GM12878 (cell line): ENCODE results near the gene MYOM1. TPM values are rescaled to one million over a fixed set of nuclear protein-coding genes. Genes with fewer than 3 reads are reported as not detected.

Experiments
- ATAC-seq: fragments of 200-7000 bp; cut with Tn5 transposase; 3 replicates; pipeline ENCODE4 v1.9.1; 2020; ENCODE audit warnings: mild to moderate bottlenecking, moderate library complexity
- BruUV-seq: library from RNA; stranded (reverse); fragments of 400-500 nt; replicated peaks from 2 replicates; lab custom pipeline; 2021; lab: Mats Ljungman, UMichigan
- CTCF ChIA-PET: fragments of 300-600 bp; sonication (Branson Sonifier 250); formaldehyde crosslinking; extraction: SDS; loops from one replicate; lab custom pipeline; 2021; ENCODE audit warnings: inconsistent platforms; lab: Yijun Ruan, JAX
- POLR2A ChIA-PET: fragments of 350-600 bp; formaldehyde crosslinking; extraction: SDS; loops from one replicate; lab custom pipeline; 2021; ENCODE audit warnings: inconsistent platforms; lab: Charles Lee
- RAD21 ChIA-PET: fragments of 300-600 bp; sonication (Branson Sonifier 250); formaldehyde crosslinking; loops from one replicate; lab custom pipeline; 2023; ENCODE audit warnings: antibody characterized with exemption; ENCODE audit not compliant: unreplicated experiment; lab: Charles Lee
- SMC1A ChIA-PET: fragments of 300-600 bp; sonication (Branson Sonifier 250); formaldehyde crosslinking; loops from one replicate; lab custom pipeline; 2023; ENCODE audit not compliant: unreplicated experiment, uncharacterized antibody; lab: Charles Lee
- DNase-seq: peaks from one replicate; pipeline ENCODE4 v3.0.0-alpha.2; 2011; ENCODE audit warnings: low read depth, low spot score
- FAIRE-seq: peaks from 3 replicates; lab custom pipeline; 2011; peaks lifted over from hg19 to GRCh38; lab: Jason Lieb, UNC
- H2AFZ ChIP-seq: 2 replicates; pipeline ENCODE4 v1.6.0; 2011; ENCODE audit warnings: low read depth, low read length, control low read depth; ENCODE audit not compliant: control insufficient read depth
- H3K27ac ChIP-seq: 2 replicates; pipeline ENCODE4 v1.5.1; 2011; ENCODE audit warnings: control low read depth; ENCODE audit not compliant: control insufficient read depth, insufficient read depth
- H3K27me3 ChIP-seq, 2 experiments: replicated peaks in 1 of 2; 2 replicates each; pipeline versions ENCODE4 v1.6.0 to v1.6.1; 2011; ENCODE audit warnings: low read length in 1 of 2; ENCODE audit not compliant: control insufficient read depth in 2 of 2, insufficient read depth in 2 of 2
- H3K36me3 ChIP-seq, 2 experiments: 2 replicates each; pipeline ENCODE4 v1.5.1; 2011; ENCODE audit warnings: low read length in 1 of 2; ENCODE audit not compliant: control insufficient read depth in 2 of 2, insufficient read depth in 2 of 2
- H3K4me1 ChIP-seq: 2 replicates; pipeline ENCODE4 v1.6.1; 2011; ENCODE audit warnings: mild to moderate bottlenecking, low read length, moderate library complexity, mixed read lengths; ENCODE audit not compliant: control insufficient read depth, insufficient read depth
- H3K4me2 ChIP-seq: 2 replicates; pipeline ENCODE4 v1.6.0; 2011; ENCODE audit warnings: control low read depth; ENCODE audit not compliant: control insufficient read depth, insufficient read depth
- H3K4me3 ChIP-seq: fragments of 200-600 bp; sonication (generic); 2 replicates; pipeline ENCODE4 v1.5.1; 2016
- H3K79me2 ChIP-seq: 2 replicates; pipeline ENCODE4 v1.6.0; 2011; ENCODE audit warnings: low read length; ENCODE audit not compliant: control insufficient read depth, insufficient read depth
- H3K9ac ChIP-seq: 2 replicates; pipeline ENCODE4 v1.8.0; 2011; ENCODE audit warnings: low read length, control low read depth, mixed read lengths; ENCODE audit not compliant: control insufficient read depth, insufficient read depth
- H3K9me3 ChIP-seq: replicated peaks from 3 replicates; pipeline ENCODE4 v1.5.1; 2011; ENCODE audit warnings: mild to moderate bottlenecking, low read length; ENCODE audit not compliant: control insufficient read depth, insufficient read depth
- H4K20me1 ChIP-seq: 2 replicates; pipeline ENCODE4 v1.6.0; 2011; ENCODE audit not compliant: control insufficient read depth, insufficient read depth
- BHLHE40 ChIP-seq, 2 experiments: fragments of 450-650 bp in 1 of 2; IDR thresholded peaks; 2 replicates each; pipeline ENCODE4 v1.6.1; 2011 to 2017; ENCODE audit warnings: low read depth in 2 of 2, borderline replicate concordance in 1 of 2, improper control_type of control experiment in 1 of 2, low read length in 1 of 2, mild to moderate bottlenecking in 1 of 2
- EP300 ChIP-seq, 2 experiments: fragments of 150-350 bp in 1 of 2; IDR thresholded peaks; 2 replicates each; pipeline ENCODE4 v1.6.1; 2011 to 2012; ENCODE audit warnings: low read depth in 2 of 2, low read length in 2 of 2, borderline replicate concordance in 1 of 2, improper control_type of control experiment in 1 of 2, inconsistent platforms in 1 of 2; ENCODE audit not compliant: control insufficient read depth in 1 of 2
- FOXM1 ChIP-seq: IDR thresholded peaks from 2 replicates; pipeline ENCODE4 v1.6.1; 2012; ENCODE audit warnings: low read depth, mild to moderate bottlenecking, inconsistent platforms, low read length, moderate library complexity
- IKZF1 ChIP-seq: fragments of 450-650 bp; conservative IDR thresholded peaks from 2 replicates; pipeline ENCODE4 v1.6.1; 2017; ENCODE audit warnings: antibody characterized with exemption, mild to moderate bottlenecking
- IRF4 ChIP-seq: IDR thresholded peaks from 2 replicates; pipeline ENCODE4 v1.6.1; 2011; ENCODE audit warnings: low read depth, low read length
- LARP7 ChIP-seq: fragments of 450-650 bp; IDR thresholded peaks from 2 replicates; pipeline ENCODE4 v1.6.1; 2017; ENCODE audit warnings: mild to moderate bottlenecking
- MTA2 ChIP-seq: fragments of 450-650 bp; IDR thresholded peaks from 2 replicates; pipeline ENCODE4 v1.6.1; 2016; ENCODE audit warnings: low read depth, mild to moderate bottlenecking, moderate library complexity
- MYB ChIP-seq: fragments of 150-350 bp; IDR thresholded peaks from 2 replicates; pipeline ENCODE4 v1.6.1; 2014; ENCODE audit warnings: mild to moderate bottlenecking, low read depth, low read length, borderline replicate concordance
- NR2C1 ChIP-seq: fragments of 450-650 bp; IDR thresholded peaks from 2 replicates; pipeline ENCODE4 v1.6.1; 2017; ENCODE audit warnings: antibody characterized with exemption, mild to moderate bottlenecking, moderate library complexity
- NR2C2 ChIP-seq: IDR thresholded peaks from 2 replicates; pipeline ENCODE4 v1.6.1; 2011; ENCODE audit warnings: borderline replicate concordance, low read depth; ENCODE audit not compliant: control insufficient read depth, insufficient read length
- POLR2A ChIP-seq: IDR thresholded peaks from 2 replicates; pipeline ENCODE4 v1.6.1; 2011; ENCODE audit warnings: low read depth, mild to moderate bottlenecking, low read length
- POU2F2 ChIP-seq: IDR thresholded peaks from 3 replicates; pipeline ENCODE4 v1.6.1; 2011; ENCODE audit warnings: low read depth, mild to moderate bottlenecking, low read length, borderline replicate concordance
- RUNX3 ChIP-seq: IDR thresholded peaks from 2 replicates; pipeline ENCODE4 v1.6.1; 2012; ENCODE audit warnings: low read length, inconsistent platforms
- SREBF2 ChIP-seq: IDR thresholded peaks from 2 replicates; pipeline ENCODE4 v1.6.1; 2012; ENCODE audit warnings: mild to moderate bottlenecking, low read length
- TAF1 ChIP-seq: IDR thresholded peaks from 2 replicates; pipeline ENCODE4 v1.6.1; 2011; ENCODE audit warnings: mild to moderate bottlenecking, low read depth, low read length, borderline replicate concordance
- TARDBP ChIP-seq: IDR thresholded peaks from 2 replicates; pipeline ENCODE4 v1.6.1; 2016; ENCODE audit warnings: borderline replicate concordance
- ZBED1 ChIP-seq: IDR thresholded peaks from 2 replicates; pipeline ENCODE4 v1.6.1; 2016; ENCODE audit warnings: borderline replicate concordance
- WGBS: methylation state at CpG from one replicate; pipeline ENCODE4 v1.1.6; 2016; ENCODE audit warnings: low lambda C conversion rate; ENCODE audit not compliant: insufficient replicate concordance, insufficient coverage; ENCODE audit errors: missing lambda C conversion rate; 5-methylcytosine and 5-hydroxymethylcytosine counted together
- in situ Hi-C: fragments of 300-500 bp; cut with MboI; formaldehyde crosslinking; loops from 9 replicates; pipeline ENCODE4 v1.14.3; 2018; ENCODE audit warnings: mixed read lengths
- intact Hi-C: fragments of 100-400 bp; cut with micrococcal nuclease; formaldehyde crosslinking; loops from one replicate; pipeline ENCODE4 v1.14.2; 2022; ENCODE audit not compliant: unreplicated experiment
- polyA plus RNA-seq, 11 experiments: library from polyadenylated mRNA; depleted of rRNA in 4 of 11; unstranded in 6 of 11; stranded (reverse) in 5 of 11; fragments of >200 nt; fragmentation: Nextera tagmentation in 4 of 11; fragmentation: Illumina TruSeq in 1 of 11; extraction: Ambion mirVana in 4 of 11; extraction: Trizol in 1 of 11; gene quantifications; 1 replicate in 1 of 11; 2 replicates in 10 of 11; pipeline versions ENCODE4 v1.2.1 to v1.2.3, GENCODE V29; 2011 to 2016; ENCODE audit warnings: inconsistent platforms in 2 of 11, missing spikeins in 2 of 11, low read depth in 1 of 11
- total RNA-seq, 4 experiments: library from RNA; depleted of rRNA in 3 of 4; stranded (reverse); fragments of >200 nt in 3 of 4; fragmentation: Illumina TruSeq in 1 of 4; extraction: Trizol in 1 of 4; gene quantifications; 2 replicates each; pipeline versions ENCODE4 v1.2.1 to v1.2.3, GENCODE V29; 2013 to 2021
- TF ChIP-seq, protein P1 (sequence below): IDR thresholded peaks from 2 replicates; pipeline ENCODE4 v1.6.1; 2012; ENCODE audit warnings: low read length, inconsistent platforms
- TF ChIP-seq, protein P2 (sequence below): fragments of 450-650 bp; IDR thresholded peaks from 2 replicates; pipeline ENCODE4 v1.6.1; 2016; ENCODE audit warnings: mild to moderate bottlenecking
- TF ChIP-seq, protein P3 (sequence below): IDR thresholded peaks from 2 replicates; pipeline ENCODE4 v1.6.1; 2011; ENCODE audit warnings: borderline replicate concordance, low read depth, mild to moderate bottlenecking, moderate library complexity, low read length; ENCODE audit not compliant: insufficient read depth, poor library complexity, severe bottlenecking

Gene MYOM1
- total and polyA plus RNA-seq, 10 of the 15 experiments (the other 5 are each of a cell fraction or from before 2014, with no cell fraction given) = 0.06 to 1.0 (median 0.57) TPM

DNA sequence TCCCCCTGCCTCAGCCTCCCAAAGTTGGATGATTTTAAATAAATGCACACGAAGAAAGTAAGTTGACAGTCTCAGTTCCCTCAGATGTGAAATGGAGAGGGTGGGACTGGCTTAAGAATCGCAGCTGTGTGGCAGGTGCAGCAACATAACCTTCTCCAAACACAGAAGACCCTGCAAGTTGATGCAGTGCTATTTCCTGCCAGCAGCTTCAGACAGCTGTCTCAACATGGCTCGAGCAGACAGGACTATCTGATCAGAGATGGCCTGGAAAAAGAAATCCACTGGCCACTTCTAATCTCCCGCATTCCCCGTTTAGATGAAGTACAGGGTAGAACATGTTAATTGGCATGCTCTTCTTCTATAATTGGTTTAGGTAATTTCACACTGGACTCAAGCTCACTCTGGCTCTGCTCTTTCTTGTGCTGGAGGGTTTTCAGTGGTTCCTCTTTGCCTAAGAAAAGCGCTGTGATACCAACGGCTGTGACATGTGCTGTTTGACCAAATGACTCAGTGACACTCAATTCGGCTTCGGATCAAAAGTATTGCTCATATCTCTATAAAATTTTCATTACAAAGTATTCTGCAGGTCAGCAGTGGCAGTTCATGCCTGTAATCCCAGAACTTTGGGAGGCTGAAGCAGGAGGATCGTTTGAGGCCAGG is 40.2 kb downstream of the MYOM1 start:
- H3K27ac ChIP-seq = peak overlapping the region; percentile 97
- no peaks in the 10 kb centered on the region for H3K9me3 ChIP-seq
- ChIA-PET POLR2A (interaction anchor here (0.6 to 2.3 kb wide), 7 partner anchors 8 to 574 kb away, joined by 3 to 10 read pairs (median 4); partner anchors contain the start of gene MYL12A), SMC1A (interaction anchor here (0.9 to 6.2 kb wide), 16 partner anchors 9 to 487 kb away, joined by 3 to 70 read pairs (median 6); partner anchors contain the start of gene MYL12A), CTCF (interaction anchor here (0.6 to 6.9 kb wide), 13 partner anchors 14 to 453 kb away, joined by 3 to 59 read pairs (median 6); partner anchors contain the start of gene MYL12A), RAD21 (interaction anchor here (0.6 to 3.1 kb wide), 13 partner anchors 14 to 275 kb away, joined by 3 to 20 read pairs (median 4); partner anchors contain the start of gene MYL12A)
- H3K4me2 ChIP-seq = peak overlapping the region; percentile 63
- H3K79me2 ChIP-seq = no peaks in the 10 kb centered on the region
- intact Hi-C loops (loop anchor here (5.0 to 10.0 kb wide), 2 partner anchors 425 to 488 kb away; no protein-coding TSS in a partner anchor), in situ Hi-C loops (no loop called here)
- H3K9ac ChIP-seq = peak overlapping the region; percentile 46
- no peaks in the 10 kb centered on the region for H3K36me3 ChIP-seq
- no peaks in the 10 kb centered on the region for H4K20me1 ChIP-seq
- peak; percentile 32 for DNase-seq
- H3K27me3 ChIP-seq = no peaks in the 10 kb centered on the region
- FAIRE-seq = peak; percentile 73
- peaks cover 39% of the 10 kb centered on the region for H3K4me1 ChIP-seq
- 25% methylated on average over 10 of the region's 10 CpGs for WGBS
- BruUV-seq = TSS peak; percentile 51
- no peak overlapping the region for H3K4me3 ChIP-seq
- H2AFZ ChIP-seq = peak overlapping the region; percentile 74
- peak; percentile 37 for ATAC-seq
- TF ChIP-seq POLR2A (peak; percentile 61; the same call in 1 of the 2 replicates), EP300 (IDR thresholded peaks at IDR 0.05; ENCODE audit: borderline replicate concordance in 1 of 2, control insufficient read depth in 1 of 2, low read depth in 2 of 2, low read length in 2 of 2) (peak in 1 of 2 experiments; percentile 59; a peak in 1 of 4 replicates), IRF4 (0 out of 2 replicates have a peak, but pooled peaks have one; percentile 3), NR2C1 (no peak), TARDBP (no peak), RUNX3 (0 out of 2 replicates have a peak, but pooled peaks have one; percentile 33), POU2F2 (peak; percentile 11; the same call in 1 of the 3 replicates), IKZF1 (peak; percentile 42; the same call in 1 of the 2 replicates), NR2C2 (no peak), MYB (no peak), LARP7 (no peak), BHLHE40 (IDR thresholded peaks at IDR 0.05; ENCODE audit: borderline replicate concordance in 1 of 2, low read depth in 2 of 2, low read length in 1 of 2) (peak in 1 of 2 experiments; percentile 20; a peak in 1 of 4 replicates), TAF1 (peak; percentile 20; the same call in 1 of the 2 replicates), SREBF2 (no peak), MTA2 (0 out of 2 replicates have a peak, but pooled peaks have one; percentile 33), ZBED1 (peak; percentile 30; the same call in 1 of the 2 replicates), FOXM1 (peak; percentile 21; the same call in 1 of the 2 replicates)
- TF ChIP-seq, protein P1, sequence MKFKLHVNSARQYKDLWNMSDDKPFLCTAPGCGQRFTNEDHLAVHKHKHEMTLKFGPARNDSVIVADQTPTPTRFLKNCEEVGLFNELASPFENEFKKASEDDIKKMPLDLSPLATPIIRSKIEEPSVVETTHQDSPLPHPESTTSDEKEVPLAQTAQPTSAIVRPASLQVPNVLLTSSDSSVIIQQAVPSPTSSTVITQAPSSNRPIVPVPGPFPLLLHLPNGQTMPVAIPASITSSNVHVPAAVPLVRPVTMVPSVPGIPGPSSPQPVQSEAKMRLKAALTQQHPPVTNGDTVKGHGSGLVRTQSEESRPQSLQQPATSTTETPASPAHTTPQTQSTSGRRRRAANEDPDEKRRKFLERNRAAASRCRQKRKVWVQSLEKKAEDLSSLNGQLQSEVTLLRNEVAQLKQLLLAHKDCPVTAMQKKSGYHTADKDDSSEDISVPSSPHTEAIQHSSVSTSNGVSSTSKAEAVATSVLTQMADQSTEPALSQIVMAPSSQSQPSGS = peak; percentile 22
- TF ChIP-seq, protein P2, sequence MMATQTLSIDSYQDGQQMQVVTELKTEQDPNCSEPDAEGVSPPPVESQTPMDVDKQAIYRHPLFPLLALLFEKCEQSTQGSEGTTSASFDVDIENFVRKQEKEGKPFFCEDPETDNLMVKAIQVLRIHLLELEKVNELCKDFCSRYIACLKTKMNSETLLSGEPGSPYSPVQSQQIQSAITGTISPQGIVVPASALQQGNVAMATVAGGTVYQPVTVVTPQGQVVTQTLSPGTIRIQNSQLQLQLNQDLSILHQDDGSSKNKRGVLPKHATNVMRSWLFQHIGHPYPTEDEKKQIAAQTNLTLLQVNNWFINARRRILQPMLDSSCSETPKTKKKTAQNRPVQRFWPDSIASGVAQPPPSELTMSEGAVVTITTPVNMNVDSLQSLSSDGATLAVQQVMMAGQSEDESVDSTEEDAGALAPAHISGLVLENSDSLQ = no peak
- TF ChIP-seq, protein P3, sequence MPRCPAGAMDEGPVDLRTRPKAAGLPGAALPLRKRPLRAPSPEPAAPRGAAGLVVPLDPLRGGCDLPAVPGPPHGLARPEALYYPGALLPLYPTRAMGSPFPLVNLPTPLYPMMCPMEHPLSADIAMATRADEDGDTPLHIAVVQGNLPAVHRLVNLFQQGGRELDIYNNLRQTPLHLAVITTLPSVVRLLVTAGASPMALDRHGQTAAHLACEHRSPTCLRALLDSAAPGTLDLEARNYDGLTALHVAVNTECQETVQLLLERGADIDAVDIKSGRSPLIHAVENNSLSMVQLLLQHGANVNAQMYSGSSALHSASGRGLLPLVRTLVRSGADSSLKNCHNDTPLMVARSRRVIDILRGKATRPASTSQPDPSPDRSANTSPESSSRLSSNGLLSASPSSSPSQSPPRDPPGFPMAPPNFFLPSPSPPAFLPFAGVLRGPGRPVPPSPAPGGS = no peak
